Fibroblast of the aortic adventitia (primary cell): ENCODE measurements around the gene ABCB9. TPM values are rescaled to one million over a fixed set of nuclear protein-coding genes. Genes with fewer than 3 reads are reported as not detected.
A peak's percentile ranks its signal among the peaks of the same experiment; 100 is the strongest.

ENCODE experiments used
- DNase-seq: peaks from one replicate; pipeline ENCODE4 v3.0.0-alpha.2; 2010; ENCODE audit warnings: low read depth
- H3K4me3 ChIP-seq: 2 replicates; pipeline ENCODE4 v1.5.1; 2011; ENCODE audit warnings: low read depth, mild to moderate bottlenecking, control low read depth, low read length, moderate library complexity
- CTCF ChIP-seq: IDR thresholded peaks from 2 replicates; pipeline ENCODE4 v1.5.1; 2011; ENCODE audit warnings: mild to moderate bottlenecking, low read length, control low read depth, inconsistent platforms; ENCODE audit not compliant: insufficient read depth
- total RNA-seq: library from RNA; depleted of rRNA; stranded (reverse); fragments of >200 nt; gene quantifications from 2 replicates; pipeline ENCODE4 v1.2.3, GENCODE V29; 2012; ENCODE audit warnings: low replicate concordance

Gene ABCB9
- total RNA-seq, 1 donor, result 10.3 TPM

- H3K4me3 ChIP-seq, result no peak overlapping the region
- no peak for DNase-seq
- TF ChIP-seq CTCF, result no peak
Observed at GRCh38 chr12:122969676-122970075, 3.4 kb upstream of the ABCB9 start.

DNA sequence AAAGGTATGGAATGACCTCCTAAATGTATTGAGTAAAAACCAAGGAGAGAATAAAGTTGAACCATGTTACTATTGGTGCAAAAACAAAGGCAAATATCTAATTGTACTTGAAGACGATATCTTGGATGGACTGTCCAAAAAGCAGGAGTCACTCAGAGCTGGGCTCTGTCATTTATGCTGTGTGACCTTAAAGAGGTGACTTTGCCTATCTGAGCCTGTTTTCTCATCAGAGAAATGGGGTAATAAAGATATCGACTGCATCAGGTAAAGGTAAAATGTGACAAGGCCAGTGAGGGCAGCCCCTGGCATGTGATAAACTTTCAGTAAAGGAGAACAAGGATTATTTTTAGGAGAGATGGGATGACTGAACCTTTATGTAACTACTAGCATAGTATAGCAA is 1.8 kb upstream of the ABCB9 start:
- DNase-seq, result no peak
- H3K4me3 ChIP-seq, result no peak overlapping the region
- no peak for TF ChIP-seq CTCF

GRCh38 chr12:122966743-122967550 is 684 bp upstream of the ABCB9 start:
- H3K4me3 ChIP-seq, result peak overlapping the region; percentile 17
- no peak for TF ChIP-seq CTCF
- DNase-seq, result no peak

DNA sequence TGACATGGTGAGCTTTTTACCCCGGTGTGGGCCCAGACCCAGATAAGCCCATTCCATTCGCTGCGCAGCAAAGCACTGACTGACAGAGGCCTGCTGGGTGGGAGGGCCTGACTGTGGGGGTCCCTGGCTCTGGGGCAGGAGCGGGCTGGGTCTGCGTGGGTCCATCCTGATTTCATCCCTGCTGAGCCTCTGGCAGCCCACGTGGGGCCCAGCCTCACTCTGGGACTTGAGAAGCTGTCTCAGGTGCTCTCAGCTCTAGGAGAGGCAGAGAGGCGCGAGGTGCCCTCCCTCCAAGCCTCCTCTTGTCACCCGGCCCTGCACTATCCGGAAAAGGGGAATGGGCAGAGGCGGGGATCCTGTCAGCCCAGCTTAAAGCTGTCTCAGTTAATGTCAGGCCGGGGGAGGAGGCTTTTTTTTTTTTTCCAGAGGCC is 927 bp downstream of the ABCB9 start:
- peak overlapping the region; percentile 91 for H3K4me3 ChIP-seq
- TF ChIP-seq CTCF, result no peak
- DNase-seq, result no peak

DNA sequence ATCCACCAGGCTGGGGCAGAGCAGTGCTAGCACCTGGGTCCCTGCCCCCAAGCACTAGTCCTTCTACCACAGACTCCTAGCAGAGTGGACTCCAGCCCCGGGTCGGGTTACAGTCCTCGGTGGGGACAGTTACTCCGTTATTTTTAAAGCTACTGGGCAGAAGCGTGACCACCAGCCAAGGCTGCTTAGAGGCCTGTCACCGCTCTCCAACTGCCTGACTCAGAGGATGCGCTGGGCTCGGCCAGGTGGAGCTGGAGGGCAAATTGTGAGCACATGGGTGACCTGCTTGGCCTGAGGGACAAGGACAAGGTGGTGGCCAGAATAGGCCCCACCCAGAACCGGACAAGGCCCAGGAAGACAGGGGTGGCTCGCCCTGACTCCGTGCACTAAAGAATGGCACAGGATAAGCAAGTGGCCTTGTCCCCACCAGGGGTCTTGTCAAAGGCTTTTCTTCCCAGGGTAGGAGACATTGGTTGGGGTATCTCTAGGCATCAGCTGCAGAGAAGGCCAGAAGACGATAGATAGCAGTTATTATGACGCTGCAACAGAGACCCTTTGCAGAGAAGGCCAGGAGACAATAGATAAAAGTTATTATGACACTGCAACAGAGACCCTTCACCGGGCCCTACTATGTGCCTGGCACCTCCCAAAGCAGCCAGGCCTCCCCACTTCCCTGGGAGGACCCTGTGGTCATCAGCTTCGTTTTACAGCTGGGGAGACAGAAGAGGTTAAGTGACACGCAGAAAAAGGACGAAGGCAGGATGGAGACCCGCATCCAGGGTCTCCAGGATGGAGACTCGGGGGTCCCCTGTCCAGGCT is 1.6 kb downstream of the ABCB9 start:
- peak overlapping the region; percentile 91 for H3K4me3 ChIP-seq
- no peak for TF ChIP-seq CTCF
- DNase-seq, result no peak

GRCh38 chr12:122963941-122964265 is 2.4 kb downstream of the ABCB9 start:
- no peak overlapping the region for H3K4me3 ChIP-seq
- TF ChIP-seq CTCF, result no peak
- DNase-seq, result peak; percentile 39
